Right lobe of liver (tissue), 6 donors: ENCODE data around the gene PHC3. TPM values are rescaled to one million over a fixed set of nuclear protein-coding genes. Genes with fewer than 3 reads are reported as not detected.
"Not testable (repeated sequence)": the region's sequence is repeated elsewhere in the genome, so short reads cannot be mapped to it uniquely, and the experiment has no call there.

ENCODE experiments used
- ATAC-seq, 4 donors: fragments of 200-7000 bp; cut with Tn5 transposase; one replicate each; pipeline ENCODE4 v1.9.1; 2020; ENCODE audit warnings: mild to moderate bottlenecking in 4 of 4, moderate library complexity in 4 of 4
- DNase-seq, 3 donors: peaks; one replicate each; pipeline ENCODE4 v3.0.0-alpha.2; 2020
- H3K27ac ChIP-seq, 3 donors: fragments of 200-600 bp; one replicate each; pipeline ENCODE4 v1.8.0; 2022
- H3K27me3 ChIP-seq, 2 donors: fragments of 200-600 bp; one replicate each; pipeline ENCODE4 v1.8.0; 2022
- H3K36me3 ChIP-seq, 4 donors: fragments of 200-600 bp; sonication (generic) in 1 of 4; one replicate each; pipeline versions ENCODE4 v1.5.1 to v1.8.0; 2017 to 2022; ENCODE audit warnings: control low read depth in 1 of 4
- H3K4me1 ChIP-seq, 4 donors: fragments of 200-600 bp; sonication (generic) in 1 of 4; one replicate each; pipeline versions ENCODE4 v1.5.1 to v1.8.0; 2017 to 2022; ENCODE audit warnings: control low read depth in 1 of 4
- H3K4me3 ChIP-seq, 3 donors: fragments of 200-600 bp; one replicate each; pipeline ENCODE4 v1.8.0; 2022
- H3K9me3 ChIP-seq, 4 donors: fragments of 200-600 bp; sonication (generic) in 1 of 4; one replicate each; pipeline versions ENCODE4 v1.5.1 to v1.8.0; 2017 to 2022; ENCODE audit warnings: control low read depth in 1 of 4
- CTCF ChIP-seq, 4 donors: fragments of 200-600 bp in 3 of 4; fragments of 450-650 bp in 1 of 4; IDR thresholded peaks; one replicate each; pipeline versions ENCODE4 v1.5.1 to v1.8.0; 2016 to 2022; ENCODE audit warnings: antibody characterized with exemption in 4 of 4, mild to moderate bottlenecking in 2 of 4
- POLR2A ChIP-seq: fragments of 450-650 bp; IDR thresholded peaks from one replicate; pipeline ENCODE4 v1.6.1; 2017; ENCODE audit warnings: antibody characterized with exemption, mild to moderate bottlenecking
- WGBS: methylation state at CpG from one replicate; pipeline ENCODE4 v1.1.6; 2018; ENCODE audit warnings: low coverage, low lambda C conversion rate; ENCODE audit not compliant: insufficient coverage; ENCODE audit errors: missing lambda C conversion rate; 5-methylcytosine and 5-hydroxymethylcytosine counted together
- intact Hi-C, 2 donors: fragments of 100-400 bp; cut with DNase I; formaldehyde crosslinking; loops; one replicate each; pipeline versions ENCODE4 v1.11.2 to v1.14.1; 2022
- total RNA-seq, 6 experiments: library from RNA; depleted of rRNA in 2 of 6; stranded (reverse); fragments of >200 nt in 2 of 6; fragmentation: NEBNext Ultra II Directional in 3 of 6; extraction: Animal tissue kit (Norgen Biotek cat#: 25700) in 3 of 6; gene quantifications; one replicate each; pipeline versions ENCODE4 v1.1.0 to v1.2.4, GENCODE V29; 2016 to 2023
- donor health status: DM: no; HTN: yes; CAD: no.
- donor health status: DM: no; HTN: no; CAD: no.
- donor health status: DM: no; HTN: no; CAD: no.
- donor health status: DM: no; HTN: yes; CAD: no.
- donor health status: DM: no; HTN: yes; CAD: no.

PHC3 gene
- total RNA-seq, 6 experiments from 2014 or later = 20.0 to 32.6 (median 23.5) TPM

GRCh38 chr3:170196833-170197232, 15.3 kb upstream of the PHC3 start:
- no peaks in the 10 kb centered on the region for H3K27me3 ChIP-seq
- 78% methylated on average over 3 of the region's 3 CpGs for WGBS
- TF ChIP-seq POLR2A = no peak
- no peak for TF ChIP-seq CTCF (IDR thresholded peaks at IDR 0.05)
- H3K9me3 ChIP-seq = no peaks in the 10 kb centered on the region
- no peak overlapping the region for H3K27ac ChIP-seq
- intact Hi-C loops = no loop called here
- H3K4me1 ChIP-seq = no peaks in the 10 kb centered on the region
- H3K4me3 ChIP-seq = no peak overlapping the region
- no peak for ATAC-seq
- H3K36me3 ChIP-seq = no peaks in the 10 kb centered on the region
- DNase-seq = no peak

GRCh38 chr3:170195759-170196158, 14.2 kb upstream of the PHC3 start:
- 69% methylated on average over 3 of the region's 3 CpGs for WGBS
- H3K4me1 ChIP-seq, H3K27me3 ChIP-seq, H3K9me3 ChIP-seq, ATAC-seq, DNase-seq, H3K36me3 ChIP-seq, H3K27ac ChIP-seq, H3K4me3 ChIP-seq, intact Hi-C loops: not testable (repeated sequence)

- no peak for DNase-seq
- peak in 3 of 4 donors; percentile 13 to 28 (median 28) for ATAC-seq
- WGBS = 73% methylated on average over 4 of the region's 4 CpGs
- no peaks in the 10 kb centered on the region for H3K9me3 ChIP-seq
- no peaks in the 10 kb centered on the region for H3K36me3 ChIP-seq
- H3K27me3 ChIP-seq = no peaks in the 10 kb centered on the region
- intact Hi-C loops = no loop called here
- H3K4me1 ChIP-seq = no peaks in the 10 kb centered on the region
- TF ChIP-seq POLR2A = no peak
- no peak for TF ChIP-seq CTCF (IDR thresholded peaks at IDR 0.05)
- no peak overlapping the region for H3K4me3 ChIP-seq
- H3K27ac ChIP-seq = no peak overlapping the region
These were observed 8.1 kb upstream of the PHC3 start for GRCh38 chr3:170189398-170190256.

- H3K9me3 ChIP-seq = no peaks in the 10 kb centered on the region
- peaks cover 0 to 15% (median 5%) of the 10 kb centered on the region in 4 donors for H3K4me1 ChIP-seq
- H3K27ac ChIP-seq = peak overlapping the region; percentile 94 to 97 (median 94)
- no peaks in the 10 kb centered on the region for H3K27me3 ChIP-seq
- 5% methylated on average over 16 of the region's 16 CpGs for WGBS
- ATAC-seq (peak; percentile 16 to 38 (median 32)), DNase-seq (no peak)
- H3K36me3 ChIP-seq = peaks cover 0 to 29% (median 15%) of the 10 kb centered on the region in 4 donors
- H3K4me3 ChIP-seq = peak overlapping the region; percentile 73 to 95 (median 82)
- no peak for TF ChIP-seq CTCF (IDR thresholded peaks at IDR 0.05)
- intact Hi-C loops = no loop called here
These were observed 1.2 kb downstream of the PHC3 start for GRCh38 chr3:170180079-170180907.

- intact Hi-C loops = no loop called here
- Histone ChIP-seq H3K9me3 (no peaks in the 10 kb centered on the region), H3K27ac (no peak overlapping the region), H3K4me1 (peaks cover 0 to 15% (median 5%) of the 10 kb centered on the region in 4 donors), H3K36me3 (peaks cover 0 to 38% (median 18%) of the 10 kb centered on the region in 4 donors), H3K27me3 (no peaks in the 10 kb centered on the region), H3K4me3 (peak overlapping the region; percentile 10 to 82 (median 73))
- ATAC-seq = no peak
- DNase-seq = no peak
- TF ChIP-seq POLR2A (no peak), CTCF (IDR thresholded peaks at IDR 0.05) (no peak)
- 54% methylated on average over 1 of the region's 1 CpG for WGBS
These were observed 2.1 kb downstream of the PHC3 start for GRCh38 chr3:170179432-170179831.
